HEK293T (cell line): Measurements from ENCODE around the gene AXDND1.
"Not testable (repeated sequence)": the region's sequence is repeated elsewhere in the genome, so short reads cannot be mapped to it uniquely, and the experiment has no call there.

Experiments
- CTCF ChIA-PET: fragments of 350-600 bp; formaldehyde crosslinking; extraction: SDS; loops from one replicate; lab custom pipeline; 2021; ENCODE audit warnings: antibody characterized with exemption, inconsistent platforms; lab: Yijun Ruan, JAX
- POLR2A ChIA-PET: fragments of 350-600 bp; formaldehyde crosslinking; extraction: SDS; loops from one replicate; lab custom pipeline; 2020; ENCODE audit warnings: antibody characterized with exemption, inconsistent platforms; lab: Yijun Ruan, JAX
- DNase-seq: peaks from one replicate; pipeline ENCODE4 v3.0.0; 2012; ENCODE audit warnings: mixed read lengths; ENCODE audit errors: extremely low spot score
- ARNT ChIP-seq: fragments of 450-650 bp; IDR thresholded peaks from 2 replicates; pipeline ENCODE4 v1.6.1; 2017; ENCODE audit warnings: mild to moderate bottlenecking
- BHLHE40 ChIP-seq: fragments of 450-650 bp; IDR thresholded peaks from 2 replicates; pipeline ENCODE4 v1.6.1; 2016; ENCODE audit warnings: mild to moderate bottlenecking, moderate library complexity, borderline replicate concordance
- CTBP1 ChIP-seq: fragments of 450-650 bp; IDR thresholded peaks from 2 replicates; pipeline ENCODE4 v1.6.1; 2016; ENCODE audit warnings: borderline replicate concordance
- ELF4 ChIP-seq: fragments of 450-650 bp; IDR thresholded peaks from 2 replicates; pipeline ENCODE4 v1.6.1; 2017; ENCODE audit warnings: antibody characterized with exemption
- FOXA1 ChIP-seq: fragments of 450-650 bp; IDR thresholded peaks from 2 replicates; pipeline ENCODE4 v1.6.1; 2016; ENCODE audit warnings: mild to moderate bottlenecking
- FOXK2 ChIP-seq: fragments of 450-650 bp; IDR thresholded peaks from 2 replicates; pipeline ENCODE4 v1.6.1; 2016; ENCODE audit warnings: mild to moderate bottlenecking
- FOXM1 ChIP-seq: fragments of 450-650 bp; IDR thresholded peaks from 2 replicates; pipeline ENCODE4 v1.6.1; 2017; ENCODE audit warnings: mild to moderate bottlenecking, borderline replicate concordance
- HDGF ChIP-seq: fragments of 450-650 bp; IDR thresholded peaks from 2 replicates; pipeline ENCODE4 v1.6.1; 2017; ENCODE audit warnings: antibody characterized with exemption, borderline replicate concordance
- L3MBTL2 ChIP-seq: fragments of 450-650 bp; conservative IDR thresholded peaks from 2 replicates; pipeline ENCODE4 v1.6.1; 2016; ENCODE audit warnings: mild to moderate bottlenecking
- LEF1 ChIP-seq: fragments of 450-650 bp; IDR thresholded peaks from 2 replicates; pipeline ENCODE4 v1.6.1; 2017; ENCODE audit warnings: mild to moderate bottlenecking, borderline replicate concordance
- NFRKB ChIP-seq: fragments of 450-650 bp; IDR thresholded peaks from 2 replicates; pipeline ENCODE4 v1.6.1; 2016; ENCODE audit warnings: mild to moderate bottlenecking, moderate library complexity
- SP1 ChIP-seq: fragments of 450-650 bp; IDR thresholded peaks from 2 replicates; pipeline ENCODE4 v1.6.1; 2017
- SUZ12 ChIP-seq: fragments of 450-650 bp; IDR thresholded peaks from 2 replicates; pipeline ENCODE4 v1.6.1; 2016; ENCODE audit warnings: mild to moderate bottlenecking
- TARDBP ChIP-seq: fragments of 450-650 bp; IDR thresholded peaks from 2 replicates; pipeline ENCODE4 v1.6.1; 2016
- ZNF384 ChIP-seq: fragments of 450-650 bp; IDR thresholded peaks from 2 replicates; pipeline ENCODE4 v1.6.1; 2016
- TF ChIP-seq, protein P1 (sequence below): fragments of 450-650 bp; IDR thresholded peaks from 2 replicates; pipeline ENCODE4 v1.6.1; 2016

AXDND1 gene

DNA sequence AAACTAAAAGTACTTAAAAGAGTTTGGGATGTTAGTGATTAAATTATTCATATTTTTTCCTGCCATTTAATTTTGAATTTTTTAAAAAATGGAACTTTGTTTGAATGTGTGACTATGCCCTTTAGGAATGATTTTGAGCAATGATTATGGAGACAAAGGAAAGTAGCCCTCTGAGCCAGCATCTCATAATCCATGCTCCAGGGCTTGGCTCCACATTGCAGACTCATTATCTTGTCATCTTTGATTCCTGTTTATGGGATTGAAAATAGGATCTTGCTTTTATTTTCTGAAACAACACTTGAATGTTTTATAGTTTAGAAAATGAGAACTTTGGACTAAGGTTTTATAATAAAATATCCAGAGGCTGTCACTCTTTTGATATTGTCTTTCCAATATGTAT, 14.5 kb downstream of the AXDND1 start:
- POLR2A ChIA-PET: no interaction called here
- TF ChIP-seq SUZ12 (no peak), FOXM1 (no peak), TARDBP (no peak), CTBP1 (no peak)
- CTCF ChIA-PET: no interaction called here
- no peak for DNase-seq

DNA sequence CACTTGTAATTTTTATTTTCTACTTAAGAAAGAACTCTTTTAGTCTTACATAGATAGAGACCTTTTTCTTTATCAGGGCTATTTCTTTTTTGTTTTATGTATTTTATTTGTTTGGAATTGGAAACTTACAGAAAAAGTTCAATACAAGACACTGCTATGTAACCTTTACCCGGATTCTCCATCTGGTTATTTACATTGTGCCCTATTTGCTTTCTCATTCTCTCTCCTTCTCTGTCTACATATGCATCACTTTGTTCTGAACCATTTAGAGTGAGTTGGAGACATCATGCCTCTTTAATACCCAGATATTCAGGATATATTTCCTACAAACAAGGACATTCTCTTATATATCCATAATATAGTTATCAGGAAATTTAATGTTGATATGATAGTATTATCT, 18.3 kb downstream of the AXDND1 start:
- POLR2A ChIA-PET: no interaction called here
- CTCF ChIA-PET: interaction anchor here (0.9 kb wide), 1 partner anchor 14 kb away, joined by 3 read pairs; no protein-coding TSS in a partner anchor
- DNase-seq: no peak
- TF ChIP-seq ARNT (no peak), FOXA1 (no peak), SUZ12 (no peak), FOXK2 (no peak), LEF1 (no peak)

DNA sequence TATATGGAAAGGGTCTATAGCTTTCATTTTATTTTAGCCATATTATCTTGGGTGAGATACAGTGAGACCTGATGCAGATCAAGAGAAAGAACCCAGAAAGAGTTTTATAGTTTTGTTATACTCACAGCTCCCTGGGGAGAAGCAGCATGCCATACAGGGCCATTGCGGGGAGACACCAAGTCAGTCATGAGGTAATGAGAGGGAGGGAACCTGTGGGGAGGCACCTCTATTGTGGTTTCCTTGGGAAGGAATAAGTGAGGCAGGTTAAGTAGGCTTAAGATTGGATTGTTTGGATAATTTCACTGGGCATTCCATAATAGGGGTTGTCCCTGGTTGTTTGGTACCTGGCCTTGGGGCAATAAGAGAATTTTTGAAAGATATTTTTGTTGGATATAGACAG, 19.7 kb downstream of the AXDND1 start:
- CTCF ChIA-PET: no interaction called here
- POLR2A ChIA-PET: no interaction called here
- no peak for DNase-seq
- TF ChIP-seq CTBP1 (no peak), LEF1 (no peak), BHLHE40 (no peak), FOXK2 (no peak), TARDBP (no peak), ARNT (no peak), FOXA1 (no peak), ELF4 (no peak), FOXM1 (no peak), SUZ12 (no peak), L3MBTL2 (no peak), HDGF (no peak), NFRKB (no peak), ZNF384 (no peak), SP1 (no peak)
- TF ChIP-seq, protein P1, sequence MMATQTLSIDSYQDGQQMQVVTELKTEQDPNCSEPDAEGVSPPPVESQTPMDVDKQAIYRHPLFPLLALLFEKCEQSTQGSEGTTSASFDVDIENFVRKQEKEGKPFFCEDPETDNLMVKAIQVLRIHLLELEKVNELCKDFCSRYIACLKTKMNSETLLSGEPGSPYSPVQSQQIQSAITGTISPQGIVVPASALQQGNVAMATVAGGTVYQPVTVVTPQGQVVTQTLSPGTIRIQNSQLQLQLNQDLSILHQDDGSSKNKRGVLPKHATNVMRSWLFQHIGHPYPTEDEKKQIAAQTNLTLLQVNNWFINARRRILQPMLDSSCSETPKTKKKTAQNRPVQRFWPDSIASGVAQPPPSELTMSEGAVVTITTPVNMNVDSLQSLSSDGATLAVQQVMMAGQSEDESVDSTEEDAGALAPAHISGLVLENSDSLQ: no peak

DNA sequence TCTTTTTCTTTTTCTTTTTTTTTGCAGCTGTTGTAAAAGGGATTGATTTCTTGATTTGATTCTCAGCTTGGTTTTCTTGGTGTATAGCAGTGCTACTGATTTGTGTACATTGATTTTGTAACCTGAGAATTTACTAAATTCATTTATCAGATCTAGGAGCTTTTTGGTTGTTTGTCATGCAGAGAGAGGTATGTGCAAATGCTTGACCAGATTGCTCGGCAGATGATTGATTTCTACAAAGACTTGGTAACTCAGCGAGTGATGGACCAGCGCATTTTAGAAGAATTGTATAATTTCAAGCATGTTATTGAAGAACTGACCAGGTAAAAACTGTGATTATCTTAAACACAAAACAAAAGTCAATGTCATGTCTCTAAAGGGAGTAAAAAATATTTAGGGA, 27.9 kb downstream of the AXDND1 start:
- DNase-seq: no peak
- POLR2A ChIA-PET: no interaction called here
- no peak for TF ChIP-seq SUZ12
- CTCF ChIA-PET: no interaction called here

DNA sequence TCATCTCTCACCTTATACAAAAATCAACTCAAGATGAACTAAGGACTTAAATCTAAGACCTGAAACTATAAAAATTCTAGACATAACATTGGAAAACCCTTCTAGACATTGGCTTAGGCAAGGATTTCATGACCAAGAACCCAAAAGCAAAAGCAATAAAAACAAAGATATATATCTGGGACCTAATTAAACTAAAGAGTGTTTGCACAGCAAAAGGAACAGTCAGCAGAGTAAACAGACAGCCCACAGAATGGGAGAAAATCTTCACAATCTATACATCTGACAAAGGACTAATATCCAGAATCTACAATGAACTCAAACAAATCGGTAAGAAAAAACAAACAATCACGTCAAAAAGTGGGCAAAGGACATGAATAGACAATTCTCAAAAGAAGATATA, 33.6 kb downstream of the AXDND1 start:
- CTCF ChIA-PET, POLR2A ChIA-PET, DNase-seq: not testable (repeated sequence)

- DNase-seq, POLR2A ChIA-PET, CTCF ChIA-PET: not testable (repeated sequence)
These were observed 52.0 kb downstream of the AXDND1 start for GRCh38 chr1:179417760-179418159.

DNA sequence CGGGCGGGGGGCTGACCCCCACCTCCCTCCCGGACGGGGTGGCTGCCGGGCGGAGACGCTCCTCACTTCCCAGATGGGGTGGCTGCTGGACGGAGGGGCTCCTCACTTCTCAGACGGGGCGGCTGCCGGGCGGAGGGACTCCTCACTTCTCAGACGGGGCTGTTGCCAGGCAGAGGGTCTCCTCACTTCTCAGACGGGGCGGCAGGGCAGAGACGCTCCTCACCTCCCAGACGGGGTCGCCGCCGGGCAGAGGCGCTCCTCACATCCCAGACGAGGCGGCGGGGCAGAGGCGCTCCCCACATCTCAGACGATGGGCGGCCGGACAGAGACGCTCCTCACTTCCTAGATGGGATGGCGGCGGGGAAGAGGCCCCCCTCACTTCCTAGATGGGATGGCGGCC, 52.9 kb downstream of the AXDND1 start:
- DNase-seq, CTCF ChIA-PET, POLR2A ChIA-PET: not testable (repeated sequence)

GRCh38 chr1:179424610-179425009, 58.8 kb downstream of the AXDND1 start:
- no peak for DNase-seq
- POLR2A ChIA-PET: no interaction called here
- TF ChIP-seq LEF1 (no peak), SP1 (no peak), SUZ12 (no peak), ZNF384 (no peak), ELF4 (no peak), ARNT (no peak), FOXK2 (no peak), FOXA1 (no peak), TARDBP (no peak), CTBP1 (no peak), HDGF (no peak), L3MBTL2 (no peak)
- CTCF ChIA-PET: no interaction called here

DNA sequence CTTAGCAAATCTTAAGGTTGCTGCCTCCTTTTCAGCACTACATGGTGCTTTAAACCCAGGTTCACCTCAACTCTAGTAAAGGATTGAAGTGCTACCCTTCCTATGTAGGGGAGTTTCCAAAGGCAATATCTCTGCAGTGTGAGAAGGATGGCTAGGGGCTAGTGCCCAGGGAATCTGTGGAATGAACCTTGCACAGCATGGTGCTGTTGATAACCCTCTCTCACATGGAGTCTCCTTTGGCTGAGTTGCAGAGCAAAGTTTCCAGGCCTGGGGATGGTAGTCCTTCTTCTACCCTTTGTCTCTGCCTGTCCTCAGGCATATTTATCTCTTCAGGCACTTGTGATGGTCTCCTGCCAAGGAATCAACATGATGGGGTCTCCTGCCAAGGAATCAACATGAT, 59.4 kb downstream of the AXDND1 start:
- CTCF ChIA-PET: no interaction called here
- POLR2A ChIA-PET: no interaction called here
- no peak for DNase-seq
- no peak for TF ChIP-seq CTBP1
- no peak for TF ChIP-seq TARDBP
- no peak for TF ChIP-seq SP1
- TF ChIP-seq ELF4: no peak
- no peak for TF ChIP-seq BHLHE40
- TF ChIP-seq FOXM1: no peak
